WTC11 (cell line): ENCODE results near the gene RFNG. TPM values are rescaled to one million over a fixed set of nuclear protein-coding genes. Genes with fewer than 3 reads are reported as not detected.

ENCODE experiments used
- AR ChIP-seq: fragments of 250-450 bp; sonication (Bioruptor Pico); IDR thresholded peaks from 2 replicates; pipeline ENCODE4 v1.9.0; 2021; ENCODE audit warnings: mild to moderate bottlenecking
- CREB1 ChIP-seq: sonication (generic); formaldehyde crosslinking; IDR thresholded peaks from 2 replicates; pipeline ENCODE4 v1.8.0; 2023; ENCODE audit warnings: mild to moderate bottlenecking, missing genetic modification reagents
- E2F1 ChIP-seq: sonication (generic); formaldehyde crosslinking; IDR thresholded peaks from 2 replicates; pipeline ENCODE4 v1.8.0; 2022; ENCODE audit warnings: mild to moderate bottlenecking, missing genetic modification reagents
- EMX1 ChIP-seq: fragments of 250-450 bp; sonication (Bioruptor Pico); IDR thresholded peaks from 2 replicates; pipeline ENCODE4 v1.8.0; 2021; ENCODE audit warnings: mild to moderate bottlenecking
- FOXK1 ChIP-seq: sonication (generic); formaldehyde crosslinking; IDR thresholded peaks from 2 replicates; pipeline ENCODE4 v1.8.0; 2022; ENCODE audit warnings: mild to moderate bottlenecking, moderate library complexity, missing genetic modification reagents
- FOXP1 ChIP-seq: sonication (generic); formaldehyde crosslinking; IDR thresholded peaks from 2 replicates; pipeline ENCODE4 v1.8.0; 2022; ENCODE audit warnings: missing genetic modification reagents, mild to moderate bottlenecking, moderate library complexity, borderline replicate concordance
- JAZF1 ChIP-seq: fragments of 250-450 bp; sonication (Bioruptor Pico); IDR thresholded peaks from 2 replicates; pipeline ENCODE4 v1.9.0; 2021; ENCODE audit warnings: moderate library complexity, mild to moderate bottlenecking, inconsistent platforms
- NFE2L1 ChIP-seq: sonication (generic); formaldehyde crosslinking; IDR thresholded peaks from 2 replicates; pipeline ENCODE4 v1.8.1; 2023; ENCODE audit warnings: missing genetic modification reagents
- NFYB ChIP-seq: sonication (generic); formaldehyde crosslinking; conservative IDR thresholded peaks from 2 replicates; pipeline ENCODE4 v1.8.0; 2022; ENCODE audit warnings: low read depth, missing genetic modification reagents
- PRDM15 ChIP-seq: sonication (generic); formaldehyde crosslinking; IDR thresholded peaks from 2 replicates; pipeline ENCODE4 v1.8.0; 2022; ENCODE audit warnings: missing genetic modification reagents
- RELA ChIP-seq: sonication (generic); formaldehyde crosslinking; IDR thresholded peaks from 2 replicates; pipeline ENCODE4 v1.8.1; 2022; ENCODE audit warnings: missing genetic modification reagents, mild to moderate bottlenecking, borderline replicate concordance
- SMAD3 ChIP-seq: sonication (generic); formaldehyde crosslinking; IDR thresholded peaks from 2 replicates; pipeline ENCODE4 v1.8.0; 2022; ENCODE audit warnings: missing genetic modification reagents, mild to moderate bottlenecking, borderline replicate concordance
- SOX15 ChIP-seq: fragments of 250-450 bp; sonication (Bioruptor Pico); IDR thresholded peaks from 2 replicates; pipeline ENCODE4 v1.9.0; 2021; ENCODE audit warnings: mild to moderate bottlenecking
- STAT6 ChIP-seq: sonication (generic); formaldehyde crosslinking; conservative IDR thresholded peaks from 2 replicates; pipeline ENCODE4 v1.8.1; 2023; ENCODE audit warnings: mild to moderate bottlenecking, low read depth, missing genetic modification reagents, moderate library complexity
- TEAD1 ChIP-seq: sonication (generic); formaldehyde crosslinking; IDR thresholded peaks from 2 replicates; pipeline ENCODE4 v1.8.0; 2022; ENCODE audit warnings: mild to moderate bottlenecking, missing genetic modification reagents
- TP53 ChIP-seq: sonication (generic); formaldehyde crosslinking; IDR thresholded peaks from 2 replicates; pipeline ENCODE4 v1.8.1; 2023; ENCODE audit warnings: mild to moderate bottlenecking, missing genetic modification reagents
- USF2 ChIP-seq: sonication (generic); formaldehyde crosslinking; IDR thresholded peaks from 2 replicates; pipeline ENCODE4 v1.8.1; 2023; ENCODE audit warnings: mild to moderate bottlenecking, missing genetic modification reagents, moderate library complexity
- ZBTB43 ChIP-seq: sonication (generic); formaldehyde crosslinking; IDR thresholded peaks from 2 replicates; pipeline ENCODE4 v1.8.1; 2023; ENCODE audit warnings: mild to moderate bottlenecking, missing genetic modification reagents
- ZNF232 ChIP-seq: sonication (generic); formaldehyde crosslinking; IDR thresholded peaks from 2 replicates; pipeline ENCODE4 v1.8.0; 2022; ENCODE audit warnings: mild to moderate bottlenecking, missing genetic modification reagents
- ZNF396 ChIP-seq: fragments of 250-450 bp; sonication (Bioruptor Pico); IDR thresholded peaks from 2 replicates; pipeline ENCODE4 v1.8.0; 2021; ENCODE audit warnings: mild to moderate bottlenecking, moderate library complexity, borderline replicate concordance
- ZNF423 ChIP-seq: fragments of 250-450 bp; sonication (Bioruptor Pico); IDR thresholded peaks from 2 replicates; pipeline ENCODE4 v2.1.2; 2022; ENCODE audit warnings: mild to moderate bottlenecking, moderate library complexity
- ZNF671 ChIP-seq: fragments of 250-450 bp; sonication (Bioruptor Pico); IDR thresholded peaks from 2 replicates; pipeline ENCODE4 v1.8.0; 2021; ENCODE audit warnings: mild to moderate bottlenecking
- total RNA-seq: library from RNA; stranded (reverse); gene quantifications from 3 replicates; pipeline ENCODE4 v1.2.3, GENCODE V29; 2021

RFNG gene
- total RNA-seq, 1 experiment from 2014 or later = 41.6 TPM

GRCh38 chr17:82076018-82076784, 24.6 kb upstream of the RFNG start (continued):
- no peak for TF ChIP-seq STAT6
- TF ChIP-seq USF2 = no peak
- no peak for TF ChIP-seq TP53 (CRISPR knock-in tag)
- no peak for TF ChIP-seq ZBTB43 (CRISPR knock-in tag)
- TF ChIP-seq ZNF396 = no peak
- TF ChIP-seq FOXP1 = no peak
- no peak for TF ChIP-seq SMAD3 (CRISPR knock-in tag)
- TF ChIP-seq ZNF671 (CRISPR knock-in tag) = peak; percentile 50; the same call in 1 of the 2 replicates
- TF ChIP-seq EMX1 (CRISPR knock-in tag) = peak; percentile 25; the same call in 1 of the 2 replicates
- no peak for TF ChIP-seq RELA (CRISPR knock-in tag)
- TF ChIP-seq AR (CRISPR knock-in tag) = 0 out of 2 replicates have a peak, but pooled peaks have one; percentile 21
- no peak for TF ChIP-seq NFE2L1 (CRISPR knock-in tag)
- TF ChIP-seq JAZF1 (CRISPR knock-in tag) = no peak
- TF ChIP-seq E2F1 (CRISPR knock-in tag) = no peak
- no peak for TF ChIP-seq FOXK1 (CRISPR knock-in tag)
- TF ChIP-seq CREB1 (CRISPR knock-in tag) = no peak
- no peak for TF ChIP-seq ZNF232 (CRISPR knock-in tag)
- no peak for TF ChIP-seq TEAD1
- TF ChIP-seq PRDM15 (CRISPR knock-in tag) = no peak
- TF ChIP-seq ZNF423 (CRISPR knock-in tag) = no peak
- no peak for TF ChIP-seq SOX15
- no peak for TF ChIP-seq NFYB (CRISPR knock-in tag)
